A549 (cell line): ENCODE results near the gene PCSK6. TPM values are rescaled to one million over a fixed set of nuclear protein-coding genes. Genes with fewer than 3 reads are reported as not detected.

Source experiments
- ATAC-seq, 2 experiments: fragments of 200-7000 bp in 1 of 2; fragments of >200 bp in 1 of 2; cut with Nextera tagmentation in 1 of 2; cut with Tn5 transposase in 1 of 2; 3 replicates each; pipeline versions ENCODE4 v1.8.0 to v1.9.1; 2018 to 2020; ENCODE audit warnings: mild to moderate bottlenecking in 1 of 2, moderate library complexity in 1 of 2
- CTCF ChIA-PET: fragments of 300-600 bp; sonication (Branson Sonifier 250); formaldehyde crosslinking; extraction: SDS; loops from one replicate; lab custom pipeline; 2021; ENCODE audit warnings: antibody characterized with exemption, inconsistent platforms; lab: Yijun Ruan, JAX
- POLR2A ChIA-PET: fragments of 350-600 bp; formaldehyde crosslinking; extraction: SDS; loops from one replicate; lab custom pipeline; 2021; ENCODE audit warnings: antibody characterized with exemption, inconsistent platforms; lab: Yijun Ruan, JAX
- DNase-seq, 2 experiments: peaks; one replicate each; pipeline versions ENCODE4 v3.0.0 to v3.0.0-alpha.2; 2011 to 2016; ENCODE audit warnings: low read depth in 1 of 2, low spot score in 1 of 2
- FAIRE-seq: peaks from 2 replicates; lab custom pipeline; 2011; peaks lifted over from hg19 to GRCh38; lab: Jason Lieb, UNC
- H3K27ac ChIP-seq, 2 experiments: fragments of >200 bp; sonication (Bioruptor Twin); formaldehyde crosslinking; 3 replicates each; pipeline ENCODE4 v1.5.1; 2016 to 2017
- H3K4me1 ChIP-seq: fragments of >200 bp; sonication (Bioruptor Twin); formaldehyde crosslinking; 3 replicates; pipeline ENCODE4 v1.6.1; 2016
- H3K4me2 ChIP-seq: fragments of >200 bp; sonication (Bioruptor Twin); formaldehyde crosslinking; 3 replicates; pipeline ENCODE4 v1.6.1; 2016
- H3K4me3 ChIP-seq: fragments of >200 bp; sonication (Bioruptor Twin); formaldehyde crosslinking; 3 replicates; pipeline ENCODE4 v1.5.1; 2016
- H3K9me3 ChIP-seq: fragments of >200 bp; sonication (Bioruptor Twin); formaldehyde crosslinking; 3 replicates; pipeline ENCODE4 v1.6.1; 2016
- CBX8 ChIP-seq: fragments of 200-600 bp; sonication (generic); IDR thresholded peaks from 2 replicates; pipeline ENCODE4 v1.6.1; 2016
- E2F6 ChIP-seq: IDR thresholded peaks from 2 replicates; pipeline ENCODE4 v1.6.1; 2012; ENCODE audit warnings: low read depth, borderline replicate concordance
- EHF ChIP-seq: fragments of 250-450 bp; sonication (Bioruptor Pico); IDR thresholded peaks from 2 replicates; pipeline ENCODE4 v1.5.0; 2020; ENCODE audit warnings: mild to moderate bottlenecking
- EHMT2 ChIP-seq: fragments of 200-600 bp; sonication (generic); IDR thresholded peaks from 2 replicates; pipeline ENCODE4 v1.6.1; 2016; ENCODE audit warnings: antibody characterized with exemption, low read depth, mild to moderate bottlenecking, moderate library complexity
- FOSB ChIP-seq: fragments of 250-450 bp; sonication (Bioruptor Pico); IDR thresholded peaks from 2 replicates; pipeline ENCODE4 v1.5.0; 2020; ENCODE audit warnings: mild to moderate bottlenecking, moderate library complexity
- FOSL2 ChIP-seq, 2 experiments: fragments of 450-650 bp in 1 of 2; fragments of >200 bp in 1 of 2; sonication (Bioruptor Twin) in 1 of 2; formaldehyde crosslinking; IDR thresholded peaks; 2 replicates each; pipeline versions ENCODE4 v1.5.0 to v1.6.1; 2016 to 2020; ENCODE audit warnings: mild to moderate bottlenecking in 1 of 2, moderate library complexity in 1 of 2
- GATA3 ChIP-seq: IDR thresholded peaks from 2 replicates; pipeline ENCODE4 v1.6.1; 2012; ENCODE audit warnings: borderline replicate concordance
- HDAC2 ChIP-seq: fragments of 200-600 bp; sonication (generic); IDR thresholded peaks from 2 replicates; pipeline ENCODE4 v1.6.1; 2016
- HES2 ChIP-seq: fragments of >200 bp; sonication (Bioruptor Twin); formaldehyde crosslinking; IDR thresholded peaks from 2 replicates; pipeline ENCODE4 v1.6.1; 2016
- HMGXB4 ChIP-seq: fragments of 250-450 bp; sonication (Bioruptor Pico); IDR thresholded peaks from 2 replicates; pipeline ENCODE4 v1.5.0; 2021; ENCODE audit warnings: mild to moderate bottlenecking, moderate library complexity, borderline replicate concordance
- HOXB5 ChIP-seq: fragments of 250-450 bp; sonication (Bioruptor Pico); IDR thresholded peaks from 2 replicates; pipeline ENCODE4 v1.5.0; 2020; ENCODE audit warnings: mild to moderate bottlenecking, moderate library complexity
- MAZ ChIP-seq: fragments of 150-350 bp; IDR thresholded peaks from 2 replicates; pipeline ENCODE4 v1.6.1; 2014; ENCODE audit warnings: antibody characterized with exemption, low read depth, low read length, borderline replicate concordance
- NR3C1 ChIP-seq: fragments of >200 bp; sonication (Bioruptor Twin); formaldehyde crosslinking; IDR thresholded peaks from 3 replicates; pipeline ENCODE4 v1.6.1; 2017
- PHF8 ChIP-seq: fragments of 200-600 bp; sonication (generic); IDR thresholded peaks from 2 replicates; pipeline ENCODE4 v1.6.1; 2016; ENCODE audit warnings: low read depth, mild to moderate bottlenecking, antibody characterized with exemption, moderate library complexity, borderline replicate concordance
- POLR2A ChIP-seq: IDR thresholded peaks from 2 replicates; pipeline ENCODE4 v1.6.1; 2012; ENCODE audit warnings: mild to moderate bottlenecking, low read length
- REST ChIP-seq: fragments of 200-600 bp; sonication (generic); IDR thresholded peaks from 2 replicates; pipeline ENCODE4 v1.6.1; 2016; ENCODE audit warnings: antibody characterized with exemption, mild to moderate bottlenecking, moderate library complexity
- RFX5 ChIP-seq: fragments of 450-650 bp; IDR thresholded peaks from 2 replicates; pipeline ENCODE4 v1.7.1; 2014; ENCODE audit warnings: antibody characterized with exemption, mild to moderate bottlenecking, moderate library complexity
- SREBF2 ChIP-seq: fragments of 450-650 bp; IDR thresholded peaks from 2 replicates; pipeline ENCODE4 v1.6.1; 2014; ENCODE audit warnings: mild to moderate bottlenecking, moderate library complexity
- ZFP36 ChIP-seq: fragments of 450-650 bp; IDR thresholded peaks from 2 replicates; pipeline ENCODE4 v1.6.1; 2014; ENCODE audit warnings: borderline replicate concordance; ENCODE audit not compliant: partially characterized antibody
- WGBS: methylation state at CpG from one replicate; pipeline ENCODE4 v1.1.6; 2017; ENCODE audit errors: missing lambda C conversion rate; 5-methylcytosine and 5-hydroxymethylcytosine counted together
- polyA plus RNA-seq, 4 experiments: library from polyadenylated mRNA; depleted of rRNA in 3 of 4; stranded (reverse); fragments of >200 nt; fragmentation: RNase III in 1 of 4; extraction: RNeasy Plus Mini Kit Qiagen cat#74134 plus additional on column Dnase treatment in 1 of 4; gene quantifications; 2 replicates in 3 of 4; 3 replicates in 1 of 4; pipeline ENCODE4 v1.2.3, GENCODE V29; 2011 to 2017
- TF ChIP-seq, protein P1 (sequence below): fragments of >200 bp; sonication (Bioruptor Twin); formaldehyde crosslinking; IDR thresholded peaks from 3 replicates; pipeline ENCODE4 v1.6.1; 2016

The PCSK6 gene
- polyA plus RNA-seq, 2 of the 4 experiments (the other 2 are of a cell fraction), result 10.0 to 15.2 TPM

GRCh38 chr15:101453123-101454120, 36.1 kb downstream of the PCSK6 start:
- POLR2A ChIA-PET, result no interaction called here
- no peak; a peak in 1 of 6 replicates for ATAC-seq
- CTCF ChIA-PET, result interaction anchor here (3.5 kb wide), 1 partner anchor 48 kb away, joined by 13 read pairs; no protein-coding TSS in a partner anchor
- Histone ChIP-seq H3K4me1 (0 out of 3 replicates have a peak, but pooled peaks cover 5% of the 10 kb centered on the region), H3K4me2 (no peak overlapping the region)
- no peak for TF ChIP-seq HDAC2
- TF ChIP-seq, protein P1, sequence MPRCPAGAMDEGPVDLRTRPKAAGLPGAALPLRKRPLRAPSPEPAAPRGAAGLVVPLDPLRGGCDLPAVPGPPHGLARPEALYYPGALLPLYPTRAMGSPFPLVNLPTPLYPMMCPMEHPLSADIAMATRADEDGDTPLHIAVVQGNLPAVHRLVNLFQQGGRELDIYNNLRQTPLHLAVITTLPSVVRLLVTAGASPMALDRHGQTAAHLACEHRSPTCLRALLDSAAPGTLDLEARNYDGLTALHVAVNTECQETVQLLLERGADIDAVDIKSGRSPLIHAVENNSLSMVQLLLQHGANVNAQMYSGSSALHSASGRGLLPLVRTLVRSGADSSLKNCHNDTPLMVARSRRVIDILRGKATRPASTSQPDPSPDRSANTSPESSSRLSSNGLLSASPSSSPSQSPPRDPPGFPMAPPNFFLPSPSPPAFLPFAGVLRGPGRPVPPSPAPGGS, result no peak
- no peak for TF ChIP-seq RFX5
- TF ChIP-seq HMGXB4 (CRISPR knock-in tag), result no peak
- TF ChIP-seq E2F6, result no peak
- no peak for TF ChIP-seq FOSL2 (IDR thresholded peaks at IDR 0.05)
- TF ChIP-seq FOSL2 (CRISPR knock-in tag; IDR thresholded peaks at IDR 0.05), result no peak
- no peak for TF ChIP-seq POLR2A
- no peak for TF ChIP-seq NR3C1
- TF ChIP-seq GATA3, result no peak
- TF ChIP-seq, all 56 proteins: peak for 0
- Histone ChIP-seq H3K9me3 (no peaks in the 10 kb centered on the region), H3K4me3 (no peak overlapping the region), H3K27ac (no peak overlapping the region)
- DNase-seq (no peak), FAIRE-seq (no peak)
- WGBS, result 86% methylated on average over 20 of the region's 20 CpGs

DNA sequence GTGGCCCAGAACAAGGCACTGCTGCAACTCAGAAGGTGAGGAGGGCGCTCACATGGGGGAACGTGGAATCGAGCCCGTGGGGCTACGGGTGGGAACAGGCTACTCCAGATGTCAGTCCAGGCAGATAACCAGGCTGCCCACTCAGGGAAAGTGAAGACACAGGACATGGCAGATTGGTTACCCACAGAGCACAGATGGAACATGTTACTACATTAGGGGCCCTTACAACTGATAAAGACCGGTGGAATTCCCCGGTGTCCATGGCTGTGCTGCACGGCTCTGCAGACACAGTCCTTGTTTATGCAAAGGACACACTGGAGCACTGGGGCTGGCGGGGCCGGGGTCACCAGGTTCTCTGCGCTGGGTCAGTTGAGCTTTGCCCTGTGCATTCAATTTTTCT, 36.9 kb downstream of the PCSK6 start:
- ChIA-PET POLR2A (no interaction called here), CTCF (interaction anchor here (0.9 kb wide), 1 partner anchor 48 kb away, joined by 3 read pairs; no protein-coding TSS in a partner anchor)
- Histone ChIP-seq H3K4me3 (no peak overlapping the region), H3K9me3 (no peaks in the 10 kb centered on the region), H3K4me2 (no peak overlapping the region), H3K27ac (no peak overlapping the region), H3K4me1 (0 out of 3 replicates have a peak, but pooled peaks cover 5% of the 10 kb centered on the region)
- TF ChIP-seq PHF8, result no peak
- no peak for TF ChIP-seq FOSB (CRISPR knock-in tag)
- TF ChIP-seq HOXB5 (CRISPR knock-in tag), result no peak
- no peak for TF ChIP-seq CBX8
- TF ChIP-seq SREBF2, result no peak
- no peak for TF ChIP-seq ZFP36
- TF ChIP-seq FOSL2 (IDR thresholded peaks at IDR 0.05), result no peak
- no peak for TF ChIP-seq FOSL2 (CRISPR knock-in tag; IDR thresholded peaks at IDR 0.05)
- TF ChIP-seq HMGXB4 (CRISPR knock-in tag), result no peak
- TF ChIP-seq EHMT2, result no peak
- TF ChIP-seq EHF (CRISPR knock-in tag), result no peak
- TF ChIP-seq REST, result no peak
- TF ChIP-seq MAZ, result no peak
- TF ChIP-seq HES2, result no peak
- DNase-seq (no peak), FAIRE-seq (no peak), ATAC-seq (no peak)
- 91% methylated on average over 11 of the region's 11 CpGs for WGBS
